Gastrocnemius medialis (tissue), 4 donors: ENCODE results near the gene ARHGEF33.

Source experiments
- CTCF ChIP-seq, 5 experiments: fragments of 450-650 bp in 3 of 5; fragments of 200-600 bp in 2 of 5; sonication (generic) in 2 of 5; IDR thresholded peaks in 4 of 5; conservative IDR thresholded peaks in 1 of 5; 1 replicate in 4 of 5; 2 replicates in 1 of 5; pipeline ENCODE4 v1.5.1; 2016 to 2019; ENCODE audit warnings: antibody characterized with exemption in 5 of 5, mild to moderate bottlenecking in 3 of 5, moderate library complexity in 3 of 5
- POLR2A ChIP-seq, 2 donors: fragments of 450-650 bp; IDR thresholded peaks; one replicate each; pipeline ENCODE4 v1.6.1; 2017; ENCODE audit warnings: antibody characterized with exemption in 2 of 2, mild to moderate bottlenecking in 2 of 2, moderate library complexity in 2 of 2

GRCh38 chr2:39017334-39017733 is 127.7 kb downstream of the ARHGEF33 start:
- TF ChIP-seq CTCF (IDR thresholded peaks at IDR 0.05 in 4 of 5, conservative IDR thresholded peaks at IDR 0.05 in 1 of 5) (no peak), POLR2A (IDR thresholded peaks at IDR 0.05) (no peak)
